ENCODE data around the gene TMEM132C.

DNA sequence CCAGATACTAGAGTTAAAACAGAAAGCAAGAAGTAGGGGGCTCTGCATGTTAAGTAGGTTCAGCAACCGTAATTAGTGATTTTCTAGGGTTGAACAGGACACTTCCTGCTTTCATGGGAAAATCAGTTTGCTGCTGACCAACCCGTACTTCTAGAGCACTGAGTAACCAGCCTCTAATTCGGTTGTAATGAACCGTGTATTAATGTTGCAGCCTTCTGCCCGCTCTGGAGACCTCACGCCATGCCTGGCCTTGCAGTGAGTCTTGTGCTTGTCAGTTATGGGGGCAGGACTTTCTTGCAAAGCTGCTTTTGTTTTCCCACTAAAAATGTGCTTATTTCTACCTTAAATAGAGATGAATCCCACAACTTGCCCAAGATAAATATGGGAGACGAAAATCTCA lies 89.6 kb downstream of the TMEM132C start:
- TF ChIP-seq, protein P1, sequence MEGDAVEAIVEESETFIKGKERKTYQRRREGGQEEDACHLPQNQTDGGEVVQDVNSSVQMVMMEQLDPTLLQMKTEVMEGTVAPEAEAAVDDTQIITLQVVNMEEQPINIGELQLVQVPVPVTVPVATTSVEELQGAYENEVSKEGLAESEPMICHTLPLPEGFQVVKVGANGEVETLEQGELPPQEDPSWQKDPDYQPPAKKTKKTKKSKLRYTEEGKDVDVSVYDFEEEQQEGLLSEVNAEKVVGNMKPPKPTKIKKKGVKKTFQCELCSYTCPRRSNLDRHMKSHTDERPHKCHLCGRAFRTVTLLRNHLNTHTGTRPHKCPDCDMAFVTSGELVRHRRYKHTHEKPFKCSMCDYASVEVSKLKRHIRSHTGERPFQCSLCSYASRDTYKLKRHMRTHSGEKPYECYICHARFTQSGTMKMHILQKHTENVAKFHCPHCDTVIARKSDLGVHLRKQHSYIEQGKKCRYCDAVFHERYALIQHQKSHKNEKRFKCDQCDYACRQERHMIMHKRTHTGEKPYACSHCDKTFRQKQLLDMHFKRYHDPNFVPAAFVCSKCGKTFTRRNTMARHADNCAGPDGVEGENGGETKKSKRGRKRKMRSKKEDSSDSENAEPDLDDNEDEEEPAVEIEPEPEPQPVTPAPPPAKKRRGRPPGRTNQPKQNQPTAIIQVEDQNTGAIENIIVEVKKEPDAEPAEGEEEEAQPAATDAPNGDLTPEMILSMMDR (IDR thresholded peaks at IDR 0.05) = no peak
- TF ChIP-seq POLR2AphosphoS5 (IDR thresholded peaks at IDR 0.05) = no peak
